ENCODE data around the gene PNISR.

Gene PNISR

GRCh38 chr6:99369533-99369932 is 55.6 kb downstream of the PNISR start:
- Histone ChIP-seq H3K18ac (ENCODE audit: low read depth in 1 of 2, low read length in 2 of 2) (no peak overlapping the region), H3K23ac (ENCODE audit: low read length in 2 of 2) (no peak overlapping the region), H2BK12ac (ENCODE audit: low read length in 2 of 2) (no peak overlapping the region), H2AFZ (ENCODE audit: low read depth, low read length) (no peak overlapping the region), H3K27ac (ENCODE audit: low read length, poor library complexity, severe bottlenecking) (no peak overlapping the region), H3K36me3 (ENCODE audit: control insufficient read depth in 1 of 2, insufficient read depth in 2 of 2, low read depth in 1 of 2, low read length in 2 of 2) (no peaks in the 10 kb centered on the region), H3K4me2 (ENCODE audit: low read length, poor library complexity, severe bottlenecking) (no peak overlapping the region), H3K4ac (ENCODE audit: low read depth in 1 of 2, low read length in 2 of 2) (no peak overlapping the region), H3K79me1 (replicated peaks; ENCODE audit: low read length, poor library complexity, severe bottlenecking) (no peaks in the 10 kb centered on the region), H2AK5ac (ENCODE audit: low read length, severe bottlenecking) (no peak overlapping the region), H2BK5ac (ENCODE audit: low read depth, low read length, poor library complexity, severe bottlenecking) (no peak overlapping the region), H3K9ac (ENCODE audit: low read length) (no peak overlapping the region), H2BK120ac (ENCODE audit: low read depth, low read length) (no peak overlapping the region), H4K8ac (ENCODE audit: low read length) (no peak overlapping the region), H3K14ac (ENCODE audit: low read length in 2 of 2) (no peak overlapping the region), H3K4me1 (ENCODE audit: control insufficient read depth, insufficient read depth, low read depth, low read length) (no peaks in the 10 kb centered on the region), H2BK15ac (ENCODE audit: low read depth, poor library complexity, severe bottlenecking) (no peak overlapping the region), H3K9me3 (ENCODE audit: control insufficient read depth, low read length) (no peaks in the 10 kb centered on the region), H3K4me3 (ENCODE audit: insufficient read depth in 1 of 2, low read depth in 1 of 2, low read length in 2 of 2) (no peak overlapping the region), H4K91ac (ENCODE audit: low read length) (no peak overlapping the region), H3K27me3 (ENCODE audit: control insufficient read depth in 1 of 2, insufficient read depth in 1 of 2, low read length in 2 of 2) (no peaks in the 10 kb centered on the region)
- no peak for DNase-seq

- Histone ChIP-seq H2BK15ac (ENCODE audit: low read depth, poor library complexity, severe bottlenecking) (no peak overlapping the region), H3K9me3 (ENCODE audit: control insufficient read depth, low read length) (no peaks in the 10 kb centered on the region), H2AFZ (ENCODE audit: low read depth, low read length) (no peak overlapping the region), H2BK12ac (ENCODE audit: low read length in 2 of 2) (no peak overlapping the region), H3K36me3 (ENCODE audit: control insufficient read depth in 1 of 2, insufficient read depth in 2 of 2, low read depth in 1 of 2, low read length in 2 of 2) (no peaks in the 10 kb centered on the region), H3K14ac (ENCODE audit: low read length in 2 of 2) (no peak overlapping the region), H4K91ac (ENCODE audit: low read length) (no peak overlapping the region), H2AK5ac (ENCODE audit: low read length, severe bottlenecking) (no peak overlapping the region), H2BK120ac (ENCODE audit: low read depth, low read length) (no peak overlapping the region), H2BK5ac (ENCODE audit: low read depth, low read length, poor library complexity, severe bottlenecking) (no peak overlapping the region), H3K9ac (ENCODE audit: low read length) (no peak overlapping the region), H3K4ac (ENCODE audit: low read depth in 1 of 2, low read length in 2 of 2) (no peak overlapping the region), H3K4me1 (ENCODE audit: control insufficient read depth, insufficient read depth, low read depth, low read length) (no peaks in the 10 kb centered on the region), H3K27ac (ENCODE audit: low read length, poor library complexity, severe bottlenecking) (no peak overlapping the region), H3K27me3 (ENCODE audit: control insufficient read depth in 1 of 2, insufficient read depth in 1 of 2, low read length in 2 of 2) (no peaks in the 10 kb centered on the region), H3K79me1 (replicated peaks; ENCODE audit: low read length, poor library complexity, severe bottlenecking) (no peaks in the 10 kb centered on the region), H4K8ac (ENCODE audit: low read length) (no peak overlapping the region), H3K4me3 (ENCODE audit: insufficient read depth in 1 of 2, low read depth in 1 of 2, low read length in 2 of 2) (no peak overlapping the region), H3K4me2 (ENCODE audit: low read length, poor library complexity, severe bottlenecking) (no peak overlapping the region), H3K18ac (ENCODE audit: low read depth in 1 of 2, low read length in 2 of 2) (no peak overlapping the region), H3K23ac (ENCODE audit: low read length in 2 of 2) (no peak overlapping the region)
- no peak for DNase-seq
- WGBS = 100% methylated on average over 1 of the region's 2 CpGs
Measured at GRCh38 chr6:99366852-99367251, 58.3 kb downstream of the PNISR start.

GRCh38 chr6:99364026-99364425 is 61.1 kb downstream of the PNISR start:
- WGBS = 95% methylated on average over 1 of the region's 5 CpGs
- no peak overlapping the region for H3K23ac ChIP-seq (ENCODE audit: low read length in 2 of 2)
- H2AFZ ChIP-seq (ENCODE audit: low read depth, low read length) = no peak overlapping the region

DNA sequence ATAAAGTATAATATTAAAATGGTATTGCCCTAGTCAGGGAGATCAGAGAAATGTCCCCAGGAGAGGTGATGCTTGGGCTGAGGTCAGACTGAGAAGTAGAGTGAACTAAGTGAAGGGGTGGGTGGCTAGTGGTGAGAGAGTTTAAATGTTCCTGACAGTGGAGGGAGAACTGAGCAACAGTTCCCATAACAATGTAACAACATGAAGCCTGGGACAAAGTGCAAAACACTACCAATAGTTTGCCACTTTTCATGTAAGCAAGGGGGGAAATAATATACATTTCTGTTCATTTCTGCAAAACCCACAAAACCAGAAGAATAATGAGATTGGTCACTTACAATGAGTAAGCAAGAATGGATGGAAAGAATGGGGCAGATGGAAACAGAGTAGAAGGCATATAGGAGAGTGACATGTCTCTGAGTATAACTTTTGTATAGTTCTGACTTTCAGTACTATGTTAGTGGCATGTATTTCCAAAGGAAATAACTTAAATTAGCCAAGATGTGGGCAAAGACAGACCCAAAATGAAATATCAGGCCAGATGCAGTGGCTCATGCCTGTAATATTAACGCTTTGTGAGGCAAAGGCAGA is 62.3 kb downstream of the PNISR start:
- Histone ChIP-seq H2BK5ac (ENCODE audit: low read depth, low read length, poor library complexity, severe bottlenecking) (no peak overlapping the region), H3K4me2 (ENCODE audit: low read length, poor library complexity, severe bottlenecking) (no peak overlapping the region), H3K14ac (ENCODE audit: low read length in 2 of 2) (no peak overlapping the region), H3K4me1 (ENCODE audit: control insufficient read depth, insufficient read depth, low read depth, low read length) (no peaks in the 10 kb centered on the region), H2BK15ac (ENCODE audit: low read depth, poor library complexity, severe bottlenecking) (no peak overlapping the region), H2AK5ac (ENCODE audit: low read length, severe bottlenecking) (no peak overlapping the region), H4K91ac (ENCODE audit: low read length) (no peak overlapping the region), H3K4me3 (ENCODE audit: insufficient read depth in 1 of 2, low read depth in 1 of 2, low read length in 2 of 2) (no peak overlapping the region), H3K27me3 (ENCODE audit: control insufficient read depth in 1 of 2, insufficient read depth in 1 of 2, low read length in 2 of 2) (peaks cover 10 to 15% of the 10 kb centered on the region in 2 experiments), H2BK120ac (ENCODE audit: low read depth, low read length) (no peak overlapping the region), H3K9me3 (ENCODE audit: control insufficient read depth, low read length) (no peaks in the 10 kb centered on the region), H4K8ac (ENCODE audit: low read length) (no peak overlapping the region), H3K36me3 (ENCODE audit: control insufficient read depth in 1 of 2, insufficient read depth in 2 of 2, low read depth in 1 of 2, low read length in 2 of 2) (no peaks in the 10 kb centered on the region), H3K4ac (ENCODE audit: low read depth in 1 of 2, low read length in 2 of 2) (no peak overlapping the region), H3K27ac (ENCODE audit: low read length, poor library complexity, severe bottlenecking) (no peak overlapping the region), H2BK12ac (ENCODE audit: low read length in 2 of 2) (no peak overlapping the region), H2AFZ (ENCODE audit: low read depth, low read length) (no peak overlapping the region), H3K9ac (ENCODE audit: low read length) (no peak overlapping the region), H3K18ac (ENCODE audit: low read depth in 1 of 2, low read length in 2 of 2) (no peak overlapping the region), H3K79me1 (replicated peaks; ENCODE audit: low read length, poor library complexity, severe bottlenecking) (no peaks in the 10 kb centered on the region), H3K23ac (ENCODE audit: low read length in 2 of 2) (no peak overlapping the region)
- DNase-seq = no peak
- 88% methylated on average over 1 of the region's 1 CpG for WGBS

More at GRCh38 chr6:99364026-99364425, 61.1 kb downstream of the PNISR start:
- no peak overlapping the region for H2BK120ac ChIP-seq (ENCODE audit: low read depth, low read length)
- no peak overlapping the region for H2BK15ac ChIP-seq (ENCODE audit: low read depth, poor library complexity, severe bottlenecking)
- H4K91ac ChIP-seq (ENCODE audit: low read length) = no peak overlapping the region
- H3K4me3 ChIP-seq (ENCODE audit: insufficient read depth in 1 of 2, low read depth in 1 of 2, low read length in 2 of 2) = no peak overlapping the region
- no peak overlapping the region for H3K4me2 ChIP-seq (ENCODE audit: low read length, poor library complexity, severe bottlenecking)
- no peak overlapping the region for H2BK5ac ChIP-seq (ENCODE audit: low read depth, low read length, poor library complexity, severe bottlenecking)
- H3K4me1 ChIP-seq (ENCODE audit: control insufficient read depth, insufficient read depth, low read depth, low read length) = no peaks in the 10 kb centered on the region
- DNase-seq = no peak
- H3K18ac ChIP-seq (ENCODE audit: low read depth in 1 of 2, low read length in 2 of 2) = no peak overlapping the region
- no peaks in the 10 kb centered on the region for H3K79me1 ChIP-seq (replicated peaks; ENCODE audit: low read length, poor library complexity, severe bottlenecking)
- H3K4ac ChIP-seq (ENCODE audit: low read depth in 1 of 2, low read length in 2 of 2) = no peak overlapping the region
- H2AK5ac ChIP-seq (ENCODE audit: low read length, severe bottlenecking) = no peak overlapping the region
- H3K27me3 ChIP-seq (ENCODE audit: control insufficient read depth in 1 of 2, insufficient read depth in 1 of 2, low read length in 2 of 2) = peaks cover 10 to 15% of the 10 kb centered on the region in 2 experiments
- no peak overlapping the region for H3K9ac ChIP-seq (ENCODE audit: low read length)
- H3K36me3 ChIP-seq (ENCODE audit: control insufficient read depth in 1 of 2, insufficient read depth in 2 of 2, low read depth in 1 of 2, low read length in 2 of 2) = no peaks in the 10 kb centered on the region
- no peak overlapping the region for H4K8ac ChIP-seq (ENCODE audit: low read length)
- H2BK12ac ChIP-seq (ENCODE audit: low read length in 2 of 2) = no peak overlapping the region
- no peak overlapping the region for H3K14ac ChIP-seq (ENCODE audit: low read length in 2 of 2)
- H3K9me3 ChIP-seq (ENCODE audit: control insufficient read depth, low read length) = no peaks in the 10 kb centered on the region
- no peak overlapping the region for H3K27ac ChIP-seq (ENCODE audit: low read length, poor library complexity, severe bottlenecking)
